IMR-90 (cell line): ENCODE measurements around the gene UBAP2L.

Experiments
- MXI1 ChIP-seq: IDR thresholded peaks from 2 replicates; pipeline ENCODE4 v1.6.1; 2012; ENCODE audit warnings: low read depth, mild to moderate bottlenecking, low read length, moderate library complexity, borderline replicate concordance
- POLR2A ChIP-seq: IDR thresholded peaks from 2 replicates; pipeline ENCODE4 v1.6.1; 2012; ENCODE audit warnings: mild to moderate bottlenecking, low read depth, low read length
- RAD21 ChIP-seq: IDR thresholded peaks from 2 replicates; pipeline ENCODE4 v1.6.1; 2012; ENCODE audit warnings: low read length, improper control_type of control experiment
- TF ChIP-seq, protein P1 (sequence below): conservative IDR thresholded peaks from 2 replicates; pipeline ENCODE4 v1.5.1; 2012; ENCODE audit warnings: mild to moderate bottlenecking, low read depth, low read length, improper control_type of control experiment

DNA sequence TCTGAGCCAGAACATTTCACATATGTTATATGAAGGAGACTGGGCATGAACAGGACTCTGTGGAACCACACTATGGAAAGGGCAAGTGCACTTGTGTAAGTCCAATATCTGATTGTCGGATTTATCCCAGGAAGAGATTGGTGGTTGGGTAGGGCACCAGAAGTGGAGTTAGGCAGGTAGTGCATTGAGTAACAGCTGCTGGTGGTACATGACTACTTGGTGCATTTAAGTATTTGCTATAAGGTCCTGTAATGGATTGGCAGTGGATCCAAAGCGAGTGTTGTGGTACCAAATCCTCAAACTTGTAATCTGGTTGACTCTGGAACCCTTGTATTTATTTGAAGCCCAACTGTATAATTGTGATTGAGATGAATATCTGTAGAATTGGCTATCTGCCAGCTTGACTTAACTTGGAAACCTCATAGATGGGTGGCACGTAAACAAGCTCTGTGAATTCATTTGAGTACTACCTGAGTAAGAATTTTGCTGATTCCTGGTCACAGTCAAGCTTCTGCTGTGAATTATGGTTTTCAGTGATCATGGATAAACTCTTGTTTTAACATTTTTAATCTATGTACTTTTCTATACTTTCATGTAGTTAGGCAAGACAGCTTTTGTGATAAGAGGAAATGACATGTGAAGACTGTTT, 21.1 kb downstream of the UBAP2L start:
- TF ChIP-seq MXI1: no peak
- TF ChIP-seq POLR2A: no peak
- TF ChIP-seq, protein P1, sequence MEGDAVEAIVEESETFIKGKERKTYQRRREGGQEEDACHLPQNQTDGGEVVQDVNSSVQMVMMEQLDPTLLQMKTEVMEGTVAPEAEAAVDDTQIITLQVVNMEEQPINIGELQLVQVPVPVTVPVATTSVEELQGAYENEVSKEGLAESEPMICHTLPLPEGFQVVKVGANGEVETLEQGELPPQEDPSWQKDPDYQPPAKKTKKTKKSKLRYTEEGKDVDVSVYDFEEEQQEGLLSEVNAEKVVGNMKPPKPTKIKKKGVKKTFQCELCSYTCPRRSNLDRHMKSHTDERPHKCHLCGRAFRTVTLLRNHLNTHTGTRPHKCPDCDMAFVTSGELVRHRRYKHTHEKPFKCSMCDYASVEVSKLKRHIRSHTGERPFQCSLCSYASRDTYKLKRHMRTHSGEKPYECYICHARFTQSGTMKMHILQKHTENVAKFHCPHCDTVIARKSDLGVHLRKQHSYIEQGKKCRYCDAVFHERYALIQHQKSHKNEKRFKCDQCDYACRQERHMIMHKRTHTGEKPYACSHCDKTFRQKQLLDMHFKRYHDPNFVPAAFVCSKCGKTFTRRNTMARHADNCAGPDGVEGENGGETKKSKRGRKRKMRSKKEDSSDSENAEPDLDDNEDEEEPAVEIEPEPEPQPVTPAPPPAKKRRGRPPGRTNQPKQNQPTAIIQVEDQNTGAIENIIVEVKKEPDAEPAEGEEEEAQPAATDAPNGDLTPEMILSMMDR: no peak
- TF ChIP-seq RAD21: no peak
